ENCODE measurements around the gene SPINK13. TPM values are rescaled to one million over a fixed set of nuclear protein-coding genes. Genes with fewer than 3 reads are reported as not detected.
"Not testable (repeated sequence)": the region's sequence is repeated elsewhere in the genome, so short reads cannot be mapped to it uniquely, and the experiment has no call there.

SPINK13 gene
- total RNA-seq, 1 donor from 2014 or later: not detected

- no peak for TF ChIP-seq CTCF (IDR thresholded peaks at IDR 0.05; ENCODE audit: insufficient read depth, low read length, poor library complexity, severe bottlenecking)
- no peak for DNase-seq (ENCODE audit: low read depth)
- Histone ChIP-seq H3K36me3 (ENCODE audit: control insufficient read depth, insufficient read depth, low read length) (no peaks in the 10 kb centered on the region), H3K27me3 (ENCODE audit: control insufficient read depth, insufficient read depth, low read length) (no peaks in the 10 kb centered on the region), H3K4me3 (ENCODE audit: low read depth, low read length) (no peak overlapping the region)
These were observed 46.1 kb downstream of the SPINK13 start for GRCh38 chr5:148314731-148315130.

GRCh38 chr5:148320011-148320963, 51.7 kb downstream of the SPINK13 start:
- not testable (repeated sequence) for H3K27me3 ChIP-seq (ENCODE audit: control insufficient read depth, insufficient read depth, low read length); H3K36me3 ChIP-seq (ENCODE audit: control insufficient read depth, insufficient read depth, low read length); DNase-seq (ENCODE audit: low read depth)
- peak overlapping the region; percentile 49 for H3K4me3 ChIP-seq (ENCODE audit: low read depth, low read length)

GRCh38 chr5:148333262-148333849, 64.8 kb downstream of the SPINK13 start:
- Histone ChIP-seq H3K27me3 (ENCODE audit: control insufficient read depth, insufficient read depth, low read length) (no peaks in the 10 kb centered on the region), H3K36me3 (ENCODE audit: control insufficient read depth, insufficient read depth, low read length) (no peaks in the 10 kb centered on the region), H3K4me3 (ENCODE audit: low read depth, low read length) (no peak overlapping the region)
- no peak for DNase-seq (ENCODE audit: low read depth)
- no peak for TF ChIP-seq CTCF (IDR thresholded peaks at IDR 0.05; ENCODE audit: insufficient read depth, low read length, poor library complexity, severe bottlenecking)

GRCh38 chr5:148335259-148335658, 66.7 kb downstream of the SPINK13 start, which contains the start of gene SPINK9:
Gene SPINK9, plus strand, starts transcription at chr5:148335559. Its CDS starts 55 bp downstream, at chr5:148335614.
- no peaks in the 10 kb centered on the region for H3K36me3 ChIP-seq (ENCODE audit: control insufficient read depth, insufficient read depth, low read length)
- no peaks in the 10 kb centered on the region for H3K27me3 ChIP-seq (ENCODE audit: control insufficient read depth, insufficient read depth, low read length)
- DNase-seq (ENCODE audit: low read depth): no peak
- no peak within 1 kb of the TSS for H3K4me3 ChIP-seq (ENCODE audit: low read depth, low read length)
- no peak for TF ChIP-seq CTCF (IDR thresholded peaks at IDR 0.05; ENCODE audit: insufficient read depth, low read length, poor library complexity, severe bottlenecking)

Other genes with a start within 250 kb of the SPINK13 start
- 0.04 and 5.6 TPM in 2 replicates for gene SPINK5, start 204.8 kb upstream of the SPINK13 start, total RNA-seq
- gene SPINK14, start 100.2 kb upstream of the SPINK13 start, total RNA-seq: not detected in 2 replicates
- gene SPINK6, start 65.8 kb upstream of the SPINK13 start, total RNA-seq: not detected in 2 replicates
- not detected in 2 replicates for gene MARCOL, start 30.3 kb upstream of the SPINK13 start, total RNA-seq
- gene SPINK7, start 43.6 kb downstream of the SPINK13 start, total RNA-seq: not detected in 2 replicates
- gene SPINK9, start 66.8 kb downstream of the SPINK13 start, total RNA-seq: not detected in 2 replicates
- 33.1 and 34.5 TPM in 2 replicates for gene FBXO38, start 115.2 kb downstream of the SPINK13 start, total RNA-seq

Data from kidney epithelial cell (primary cell).